Epithelial cell of prostate (primary cell): ENCODE measurements around the gene FHIP1B.
"Not testable (repeated sequence)": the region's sequence is repeated elsewhere in the genome, so short reads cannot be mapped to it uniquely, and the experiment has no call there.

Experiments
- DNase-seq: peaks from one replicate; pipeline ENCODE4 v3.0.0-alpha.2; 2011; ENCODE audit warnings: low read depth, low spot score
- H3K27ac ChIP-seq: fragments of 450-650 bp; 2 replicates; pipeline ENCODE4 v1.5.1; 2017; ENCODE audit warnings: mild to moderate bottlenecking

Gene FHIP1B

GRCh38 chr11:6234387-6235107 is at the start of gene FHIP1B:
Gene FHIP1B, minus strand, starts transcription at chr11:6234636. Its CDS starts 10,120 bp downstream, at chr11:6224516.
- H3K27ac ChIP-seq, result peak within 1 kb of the TSS; percentile 81
- peak; percentile 99 for DNase-seq

GRCh38 chr11:6283453-6284023 is 49.1 kb upstream of the FHIP1B start:
- no peak for DNase-seq

GRCh38 chr11:6280809-6281208 is 46.4 kb upstream of the FHIP1B start:
- DNase-seq, H3K27ac ChIP-seq: not testable (repeated sequence)

More at GRCh38 chr11:6283453-6284023, 49.1 kb upstream of the FHIP1B start:
- no peak overlapping the region for H3K27ac ChIP-seq

- H3K27ac ChIP-seq, result no peak overlapping the region
- no peak for DNase-seq
Observed at GRCh38 chr11:6273188-6273587, 38.8 kb upstream of the FHIP1B start.

- no peak overlapping the region for H3K27ac ChIP-seq
- DNase-seq, result no peak
Observed at GRCh38 chr11:6271598-6271997, 37.2 kb upstream of the FHIP1B start.

GRCh38 chr11:6270584-6271246 is 36.3 kb upstream of the FHIP1B start:
- no peak for DNase-seq
- H3K27ac ChIP-seq, result no peak overlapping the region

GRCh38 chr11:6269994-6270393 is 35.6 kb upstream of the FHIP1B start:
- no peak for DNase-seq

GRCh38 chr11:6268820-6269219 is 34.4 kb upstream of the FHIP1B start:
- H3K27ac ChIP-seq, result no peak overlapping the region
- DNase-seq, result no peak

More at GRCh38 chr11:6269994-6270393, 35.6 kb upstream of the FHIP1B start:
- H3K27ac ChIP-seq, result no peak overlapping the region

GRCh38 chr11:6263662-6264061 is 29.2 kb upstream of the FHIP1B start:
- no peak overlapping the region for H3K27ac ChIP-seq
- DNase-seq, result no peak

- no peak overlapping the region for H3K27ac ChIP-seq
- no peak for DNase-seq
Observed at GRCh38 chr11:6260207-6260726, 25.8 kb upstream of the FHIP1B start.

- no peak for DNase-seq
- no peak overlapping the region for H3K27ac ChIP-seq
Observed at GRCh38 chr11:6258571-6259081, 24.2 kb upstream of the FHIP1B start.

GRCh38 chr11:6258141-6258540 is 23.7 kb upstream of the FHIP1B start:
- DNase-seq, result no peak

GRCh38 chr11:6253197-6253596 is 18.8 kb upstream of the FHIP1B start:
- no peak overlapping the region for H3K27ac ChIP-seq
- no peak for DNase-seq

More at GRCh38 chr11:6258141-6258540, 23.7 kb upstream of the FHIP1B start:
- no peak overlapping the region for H3K27ac ChIP-seq

- DNase-seq, result no peak
- no peak overlapping the region for H3K27ac ChIP-seq
Observed at GRCh38 chr11:6251990-6252473, 17.6 kb upstream of the FHIP1B start.

- DNase-seq, result no peak
- H3K27ac ChIP-seq, result no peak overlapping the region
Observed at GRCh38 chr11:6251120-6251733, 16.8 kb upstream of the FHIP1B start.

- peak; percentile 58 for DNase-seq
- H3K27ac ChIP-seq, result no peak overlapping the region
Observed at GRCh38 chr11:6249770-6250555, 15.5 kb upstream of the FHIP1B start.

- DNase-seq, H3K27ac ChIP-seq: not testable (repeated sequence)
Observed at GRCh38 chr11:6248897-6249296, 14.5 kb upstream of the FHIP1B start.

- DNase-seq, result no peak
- H3K27ac ChIP-seq, result no peak overlapping the region
Observed at GRCh38 chr11:6248248-6248647, 13.8 kb upstream of the FHIP1B start.

GRCh38 chr11:6245536-6245935 is 11.1 kb upstream of the FHIP1B start:
- no peak overlapping the region for H3K27ac ChIP-seq
- peak; percentile 20 for DNase-seq
